ENCODE data around the gene RAB31. TPM values are rescaled to one million over a fixed set of nuclear protein-coding genes. Genes with fewer than 3 reads are reported as not detected.

RAB31 gene
- total RNA-seq, 1 donor = 47.8 TPM

DNA sequence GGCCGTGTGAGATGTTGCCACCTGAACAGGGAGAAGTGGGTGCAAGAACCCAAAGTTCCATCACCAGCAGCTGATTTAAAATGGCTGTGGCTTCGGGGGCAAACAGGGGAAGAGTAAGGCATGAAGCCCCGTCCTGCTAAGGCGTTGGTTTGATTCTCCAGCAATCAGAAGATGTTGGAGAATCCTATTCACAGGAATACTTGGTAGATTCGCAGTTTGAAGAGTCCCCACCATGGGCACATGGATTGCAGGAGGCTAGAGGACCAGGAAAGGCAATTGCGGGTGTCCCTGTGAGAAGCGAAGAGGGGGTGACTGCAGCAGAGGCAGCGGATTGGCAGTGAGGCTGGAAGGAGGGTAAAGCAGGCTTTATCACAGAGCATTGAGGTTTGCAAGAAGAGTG is 131.1 kb downstream of the RAB31 start:
- Histone ChIP-seq H3K4me1 (ENCODE audit: insufficient read depth, low read length) (no peaks in the 10 kb centered on the region), H3K27me3 (ENCODE audit: insufficient read depth, low read length) (no peaks in the 10 kb centered on the region)

DNA sequence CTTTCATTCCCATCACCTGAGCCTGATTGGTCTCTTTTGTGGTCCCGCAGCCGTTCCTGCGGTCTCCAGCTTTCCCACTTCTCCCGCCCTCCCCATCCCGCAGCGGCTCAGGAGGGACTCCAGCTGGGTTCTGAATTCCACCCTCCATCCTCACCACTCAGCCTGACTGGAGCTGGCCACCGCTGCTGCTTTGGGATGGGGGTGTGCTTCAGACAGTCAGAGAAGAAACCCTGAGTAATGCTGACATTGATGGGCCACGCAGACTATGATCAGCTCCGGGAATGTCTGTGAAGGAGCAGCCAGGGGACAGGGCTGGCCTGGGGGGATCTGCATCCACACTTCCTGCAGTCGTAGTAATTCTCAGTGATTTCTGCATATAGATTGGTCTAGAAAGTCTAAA is 131.8 kb downstream of the RAB31 start:
- Histone ChIP-seq H3K4me3 (ENCODE audit: low read length) (no peak overlapping the region), H3K9me3 (ENCODE audit: low read depth, low read length) (no peaks in the 10 kb centered on the region), H3K4me1 (ENCODE audit: insufficient read depth, low read length) (no peaks in the 10 kb centered on the region), H3K27me3 (ENCODE audit: insufficient read depth, low read length) (no peaks in the 10 kb centered on the region)

More for the DNA sequence above, 131.1 kb downstream of the RAB31 start:
- H3K4me3 ChIP-seq (ENCODE audit: low read length) = no peak overlapping the region
- H3K9me3 ChIP-seq (ENCODE audit: low read depth, low read length) = no peaks in the 10 kb centered on the region

DNA sequence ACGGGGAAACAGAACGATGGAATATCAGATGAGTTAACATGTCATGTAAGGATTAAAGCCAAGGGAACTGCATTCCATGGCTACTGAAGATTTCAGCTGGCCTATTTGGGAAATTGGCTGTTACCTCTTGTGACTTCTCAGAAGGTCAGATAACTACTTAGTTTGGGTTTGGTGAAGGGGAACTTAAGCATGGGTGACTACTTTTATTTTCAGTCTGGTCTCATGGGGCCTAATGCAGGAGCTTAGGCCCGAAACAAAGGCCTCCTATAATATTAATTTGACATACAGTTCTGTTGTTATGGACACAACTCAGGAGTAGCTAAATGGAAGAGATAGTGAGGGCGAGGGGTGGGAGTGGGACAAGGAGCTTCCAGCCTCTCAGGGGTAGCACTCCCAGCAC is 133.7 kb downstream of the RAB31 start:
- no peaks in the 10 kb centered on the region for H3K4me1 ChIP-seq (ENCODE audit: insufficient read depth, low read length)
- H3K27me3 ChIP-seq (ENCODE audit: insufficient read depth, low read length) = no peaks in the 10 kb centered on the region
- H3K4me3 ChIP-seq (ENCODE audit: low read length) = no peak overlapping the region
- no peaks in the 10 kb centered on the region for H3K9me3 ChIP-seq (ENCODE audit: low read depth, low read length)

GRCh38 chr18:9842448-9842847 is 134.3 kb downstream of the RAB31 start:
- Histone ChIP-seq H3K4me1 (ENCODE audit: insufficient read depth, low read length) (peaks cover under 1% of the 10 kb centered on the region), H3K9me3 (ENCODE audit: low read depth, low read length) (no peaks in the 10 kb centered on the region), H3K27me3 (ENCODE audit: insufficient read depth, low read length) (no peaks in the 10 kb centered on the region), H3K4me3 (ENCODE audit: low read length) (no peak overlapping the region)

DNA sequence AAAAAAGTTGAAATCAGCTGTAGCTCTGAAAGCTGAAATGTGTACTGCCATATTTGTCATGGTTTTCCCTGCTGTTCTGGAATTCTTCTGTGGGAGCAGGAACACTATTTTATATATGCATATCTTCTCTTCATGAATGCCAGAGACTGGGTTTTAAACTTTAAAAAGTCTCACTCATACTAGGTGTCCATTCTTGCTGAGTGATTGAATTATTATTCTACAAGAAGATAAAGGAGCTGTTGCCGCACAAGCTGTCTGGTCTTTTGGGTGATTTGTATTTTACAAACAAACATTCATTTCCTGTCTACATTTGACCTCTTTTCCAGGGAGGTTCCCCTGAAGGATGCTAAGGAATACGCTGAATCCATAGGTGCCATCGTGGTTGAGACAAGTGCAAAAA is 137.2 kb downstream of the RAB31 start:
- H3K4me3 ChIP-seq (ENCODE audit: low read length) = no peak overlapping the region
- no peaks in the 10 kb centered on the region for H3K27me3 ChIP-seq (ENCODE audit: insufficient read depth, low read length)
- H3K4me1 ChIP-seq (ENCODE audit: insufficient read depth, low read length) = peaks cover 29% of the 10 kb centered on the region
- H3K9me3 ChIP-seq (ENCODE audit: low read depth, low read length) = no peaks in the 10 kb centered on the region

DNA sequence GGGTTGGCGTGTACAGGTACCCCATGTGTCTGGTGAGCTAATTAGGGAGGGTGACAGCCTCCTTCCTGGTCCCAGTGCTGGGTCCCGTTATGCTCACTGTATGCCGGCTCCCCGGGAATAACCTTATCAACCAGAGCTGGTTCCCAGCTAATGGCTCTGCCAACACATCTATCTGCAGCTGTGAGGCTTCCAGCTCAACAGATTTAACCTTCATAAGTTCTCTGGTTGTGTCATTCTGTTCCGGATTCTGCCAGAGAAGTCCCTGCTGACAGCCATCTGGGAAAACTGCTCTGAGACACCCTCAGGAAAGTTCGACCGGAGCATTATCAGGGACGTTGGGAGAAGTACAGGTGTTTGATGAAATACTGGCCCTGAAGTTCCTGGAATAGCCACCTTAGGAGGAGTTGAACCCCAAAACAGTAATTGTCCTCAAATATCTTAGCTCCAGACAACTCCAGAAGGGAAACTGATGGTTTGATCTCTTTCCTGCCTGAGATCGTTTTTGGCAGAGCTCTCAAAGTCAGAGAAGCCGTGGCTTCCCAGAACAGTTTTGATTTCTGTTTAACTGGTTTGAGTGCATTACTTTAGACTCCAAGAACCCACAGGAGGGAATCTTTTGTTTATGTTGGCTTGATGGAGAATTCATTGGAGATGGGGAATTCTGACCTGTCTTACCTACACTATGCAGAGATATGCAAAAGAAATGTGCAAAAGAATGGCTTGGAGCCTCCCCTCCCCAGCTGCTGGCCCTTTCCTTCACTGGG is 138.2 kb downstream of the RAB31 start:
- peaks cover 40% of the 10 kb centered on the region for H3K4me1 ChIP-seq (ENCODE audit: insufficient read depth, low read length)
- H3K4me3 ChIP-seq (ENCODE audit: low read length) = no peak overlapping the region
- H3K27me3 ChIP-seq (ENCODE audit: insufficient read depth, low read length) = no peaks in the 10 kb centered on the region
- no peaks in the 10 kb centered on the region for H3K9me3 ChIP-seq (ENCODE audit: low read depth, low read length)

GRCh38 chr18:9848170-9848879 is 140.2 kb downstream of the RAB31 start:
- Histone ChIP-seq H3K4me3 (ENCODE audit: low read length) (no peak overlapping the region), H3K27me3 (ENCODE audit: insufficient read depth, low read length) (no peaks in the 10 kb centered on the region), H3K9me3 (ENCODE audit: low read depth, low read length) (no peaks in the 10 kb centered on the region), H3K4me1 (ENCODE audit: insufficient read depth, low read length) (peaks cover 42% of the 10 kb centered on the region)

DNA sequence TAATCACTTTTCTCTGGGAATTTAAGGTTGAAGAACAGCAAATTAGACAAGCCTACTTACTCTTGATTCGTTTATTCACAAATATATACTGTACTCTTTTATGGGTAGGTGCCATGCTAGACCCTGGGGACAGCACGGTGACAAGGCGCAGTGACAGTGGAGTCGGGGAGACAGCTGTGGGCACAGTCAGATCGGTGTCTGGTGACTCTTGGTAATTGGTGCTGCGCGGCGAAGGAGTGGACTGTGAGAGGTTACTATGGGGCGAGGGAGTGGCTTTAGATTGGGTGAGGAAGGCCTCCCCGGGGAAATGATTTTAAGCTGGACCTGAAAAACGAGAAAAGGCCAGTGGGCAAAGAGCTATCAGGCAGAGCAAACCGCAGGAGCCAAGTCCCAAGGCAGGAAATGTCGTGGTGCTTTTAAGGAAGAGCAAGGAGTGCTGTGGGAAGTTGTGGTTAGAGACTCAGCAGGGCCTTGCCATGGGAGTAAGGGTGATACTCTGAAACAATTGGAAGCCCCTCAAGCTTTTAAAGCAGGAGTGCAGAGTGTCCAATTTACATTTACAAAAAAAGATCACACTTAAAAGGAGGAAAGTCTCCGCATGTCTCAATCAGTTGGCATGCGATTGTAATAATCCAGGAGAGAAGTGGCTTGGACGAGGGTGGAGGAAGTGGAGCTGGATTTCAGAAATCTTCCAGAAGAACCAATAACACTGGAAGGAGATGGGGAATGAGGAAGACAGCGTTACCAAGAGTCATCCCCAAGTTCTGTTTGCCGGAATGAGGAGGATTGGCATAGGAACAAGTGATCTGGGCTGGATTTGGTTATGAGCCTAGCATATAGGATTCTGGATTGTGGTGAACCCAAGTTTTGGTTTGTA is 141.5 kb downstream of the RAB31 start:
- no peaks in the 10 kb centered on the region for H3K9me3 ChIP-seq (ENCODE audit: low read depth, low read length)
- peaks cover 47% of the 10 kb centered on the region for H3K4me1 ChIP-seq (ENCODE audit: insufficient read depth, low read length)
- no peaks in the 10 kb centered on the region for H3K27me3 ChIP-seq (ENCODE audit: insufficient read depth, low read length)
- no peak overlapping the region for H3K4me3 ChIP-seq (ENCODE audit: low read length)

GRCh38 chr18:9850309-9850708 is 142.2 kb downstream of the RAB31 start:
- no peaks in the 10 kb centered on the region for H3K27me3 ChIP-seq (ENCODE audit: insufficient read depth, low read length)
- H3K4me1 ChIP-seq (ENCODE audit: insufficient read depth, low read length) = peaks cover 53% of the 10 kb centered on the region
- no peak overlapping the region for H3K4me3 ChIP-seq (ENCODE audit: low read length)
- no peaks in the 10 kb centered on the region for H3K9me3 ChIP-seq (ENCODE audit: low read depth, low read length)

GRCh38 chr18:9851511-9851910 is 143.4 kb downstream of the RAB31 start:
- H3K27me3 ChIP-seq (ENCODE audit: insufficient read depth, low read length) = no peaks in the 10 kb centered on the region
- peaks cover 65% of the 10 kb centered on the region for H3K4me1 ChIP-seq (ENCODE audit: insufficient read depth, low read length)
- no peaks in the 10 kb centered on the region for H3K9me3 ChIP-seq (ENCODE audit: low read depth, low read length)
- no peak overlapping the region for H3K4me3 ChIP-seq (ENCODE audit: low read length)

DNA sequence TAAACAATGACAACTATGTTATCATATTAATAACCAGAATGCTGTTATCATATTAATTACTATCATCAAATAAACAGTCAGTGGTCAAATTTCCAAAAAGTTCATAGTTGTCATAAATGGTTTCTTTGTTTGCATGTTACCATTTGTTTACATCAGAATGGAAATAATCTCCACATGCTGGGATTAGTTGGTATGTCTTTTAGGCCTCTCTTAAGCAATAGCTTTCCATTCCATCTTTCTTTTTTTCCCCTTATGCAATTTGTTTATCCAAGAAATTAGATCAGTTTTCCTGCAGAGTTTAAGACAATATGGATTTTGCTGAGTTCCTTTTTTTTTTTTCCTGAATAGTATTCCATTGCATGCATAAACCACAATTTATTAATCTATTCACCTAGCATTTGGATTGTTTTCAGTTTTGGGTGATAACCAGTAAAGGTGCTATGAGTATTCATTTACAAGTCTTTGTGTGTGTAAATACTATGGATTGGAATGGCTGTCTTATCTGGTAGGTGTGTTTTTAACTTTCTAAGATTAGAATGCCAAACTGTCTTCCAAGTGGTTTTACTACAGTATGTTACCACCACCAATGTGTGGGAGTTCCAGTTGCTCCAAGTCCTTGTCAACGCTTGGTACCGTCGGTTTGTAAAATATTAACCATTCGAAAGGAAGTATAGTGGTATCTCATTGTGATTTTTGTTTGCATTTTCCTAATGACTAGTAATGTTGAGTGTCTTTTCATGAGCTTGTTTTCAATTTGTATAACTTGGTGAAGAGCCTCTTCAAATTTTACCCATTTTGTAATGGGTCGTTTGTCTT is 144.4 kb downstream of the RAB31 start:
- Histone ChIP-seq H3K27me3 (ENCODE audit: insufficient read depth, low read length) (no peaks in the 10 kb centered on the region), H3K4me1 (ENCODE audit: insufficient read depth, low read length) (peaks cover 70% of the 10 kb centered on the region), H3K4me3 (ENCODE audit: low read length) (no peak overlapping the region), H3K9me3 (ENCODE audit: low read depth, low read length) (no peaks in the 10 kb centered on the region)

DNA sequence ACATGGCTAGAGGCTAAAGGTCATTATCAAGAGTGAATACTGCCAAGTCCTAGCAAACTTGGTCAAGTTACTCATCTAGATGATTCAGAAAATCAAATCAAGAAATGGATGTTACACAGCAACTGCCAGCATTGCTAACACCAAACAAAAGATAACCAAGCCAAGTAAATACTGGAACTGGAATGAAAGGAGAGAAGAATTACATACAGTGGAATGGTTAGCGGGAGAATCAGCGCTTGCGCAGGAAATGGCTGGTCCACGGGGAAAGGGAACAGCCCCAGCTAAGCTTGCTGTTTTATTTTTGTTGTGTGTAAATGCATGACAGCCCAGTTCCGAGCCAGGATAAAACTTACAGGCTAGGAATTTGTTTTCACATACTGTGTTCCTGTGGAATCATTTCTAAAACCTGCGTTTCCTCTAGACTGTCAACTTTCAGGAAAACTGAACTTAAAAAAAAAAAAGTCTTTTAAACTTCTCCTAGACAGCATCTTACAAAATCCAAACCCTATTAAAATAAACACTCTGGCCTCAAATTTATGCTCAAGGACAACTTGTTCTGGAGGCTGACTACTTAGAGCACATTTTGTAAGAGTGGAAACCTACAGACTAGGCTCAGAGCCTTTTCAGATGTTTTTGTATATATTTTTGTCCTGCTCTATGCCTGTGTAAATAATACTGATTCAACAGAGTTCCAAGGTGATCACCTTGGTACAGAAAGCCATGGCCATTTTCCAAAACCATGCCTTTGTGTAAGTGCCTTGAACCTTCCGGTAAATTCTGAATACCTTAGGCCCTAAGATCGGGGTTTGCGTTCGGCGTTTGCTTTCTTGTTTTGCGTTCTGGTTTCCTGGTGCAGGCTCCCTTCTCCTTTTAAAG is 146.9 kb downstream of the RAB31 start:
- Histone ChIP-seq H3K4me1 (ENCODE audit: insufficient read depth, low read length) (peaks cover 44% of the 10 kb centered on the region), H3K9me3 (ENCODE audit: low read depth, low read length) (no peaks in the 10 kb centered on the region), H3K27me3 (ENCODE audit: insufficient read depth, low read length) (no peaks in the 10 kb centered on the region), H3K4me3 (ENCODE audit: low read length) (no peak overlapping the region)

- Histone ChIP-seq H3K9me3 (ENCODE audit: low read depth, low read length) (no peaks in the 10 kb centered on the region), H3K27me3 (ENCODE audit: insufficient read depth, low read length) (no peaks in the 10 kb centered on the region), H3K4me1 (ENCODE audit: insufficient read depth, low read length) (peaks cover 38% of the 10 kb centered on the region), H3K4me3 (ENCODE audit: low read length) (no peak overlapping the region)
Measured at GRCh38 chr18:9855681-9856080, 147.6 kb downstream of the RAB31 start.

GRCh38 chr18:9856092-9856491 is 148.0 kb downstream of the RAB31 start:
- Histone ChIP-seq H3K27me3 (ENCODE audit: insufficient read depth, low read length) (no peaks in the 10 kb centered on the region), H3K4me1 (ENCODE audit: insufficient read depth, low read length) (peaks cover 34% of the 10 kb centered on the region), H3K4me3 (ENCODE audit: low read length) (no peak overlapping the region), H3K9me3 (ENCODE audit: low read depth, low read length) (no peaks in the 10 kb centered on the region)
